SJCRH30 (cell line): ENCODE results near the gene SLC16A11. TPM values are rescaled to one million over a fixed set of nuclear protein-coding genes. Genes with fewer than 3 reads are reported as not detected.
A peak's percentile ranks its signal among the peaks of the same experiment; 100 is the strongest.
"Not testable (repeated sequence)": the region's sequence is repeated elsewhere in the genome, so short reads cannot be mapped to it uniquely, and the experiment has no call there.

Experiments used
- DNase-seq, 2 experiments: peaks; one replicate each; pipeline ENCODE4 v3.0.0-alpha.2; 2015 to 2020
- H3K27ac ChIP-seq: fragments of 250-450 bp; sonication (Bioruptor Pico); 2 replicates; pipeline ENCODE4 v1.5.1; 2020; ENCODE audit warnings: mild to moderate bottlenecking, moderate library complexity
- H3K27me3 ChIP-seq: fragments of 250-450 bp; sonication (Bioruptor Pico); 2 replicates; pipeline ENCODE4 v1.5.1; 2020; ENCODE audit warnings: mild to moderate bottlenecking, moderate library complexity
- H3K36me3 ChIP-seq: fragments of 250-450 bp; sonication (Bioruptor Pico); 2 replicates; pipeline ENCODE4 v1.5.1; 2020; ENCODE audit warnings: mild to moderate bottlenecking, moderate library complexity
- H3K4me1 ChIP-seq: fragments of 250-450 bp; sonication (Bioruptor Pico); 2 replicates; pipeline ENCODE4 v1.5.1; 2020; ENCODE audit warnings: mild to moderate bottlenecking, moderate library complexity
- H3K4me3 ChIP-seq: fragments of 250-450 bp; sonication (Bioruptor Pico); 2 replicates; pipeline ENCODE4 v1.5.1; 2020; ENCODE audit warnings: mild to moderate bottlenecking, moderate library complexity
- H3K9me3 ChIP-seq: fragments of 250-450 bp; sonication (Bioruptor Pico); replicated peaks from 2 replicates; pipeline ENCODE4 v1.5.1; 2020; ENCODE audit warnings: mild to moderate bottlenecking, moderate library complexity
- total RNA-seq: library from RNA; depleted of rRNA; stranded (reverse); fragments of >200 nt; shearing (Covaris generic); gene quantifications from 2 replicates; pipeline ENCODE4 v1.2.3, GENCODE V29; 2014; rRNA removed

Gene SLC16A11
- total RNA-seq: not detected in 2 replicates

- peak; percentile 36 to 47 for DNase-seq
- Histone ChIP-seq H3K27me3 (no peaks in the 10 kb centered on the region), H3K27ac (no peak within 1 kb of the TSS)
These were observed at the start of gene SLC16A11 for GRCh38 chr17:7043497-7044198. Gene SLC16A11 (minus strand): TSS chr17:7044092. CDS start chr17:7043513, 579 bp downstream.

GRCh38 chr17:7091311-7092005 lies 47.6 kb upstream of the SLC16A11 start:
- not testable (repeated sequence) for H3K4me1 ChIP-seq, H3K36me3 ChIP-seq, DNase-seq, H3K27me3 ChIP-seq, H3K4me3 ChIP-seq, H3K9me3 ChIP-seq, H3K27ac ChIP-seq

More at GRCh38 chr17:7043497-7044198, at the start of gene SLC16A11:
- H3K4me3 ChIP-seq: peak within 1 kb of the TSS; percentile 38
- H3K4me1 ChIP-seq: no peaks in the 10 kb centered on the region
- no peaks in the 10 kb centered on the region for H3K9me3 ChIP-seq
- no peaks in the 10 kb centered on the region for H3K36me3 ChIP-seq

DNA sequence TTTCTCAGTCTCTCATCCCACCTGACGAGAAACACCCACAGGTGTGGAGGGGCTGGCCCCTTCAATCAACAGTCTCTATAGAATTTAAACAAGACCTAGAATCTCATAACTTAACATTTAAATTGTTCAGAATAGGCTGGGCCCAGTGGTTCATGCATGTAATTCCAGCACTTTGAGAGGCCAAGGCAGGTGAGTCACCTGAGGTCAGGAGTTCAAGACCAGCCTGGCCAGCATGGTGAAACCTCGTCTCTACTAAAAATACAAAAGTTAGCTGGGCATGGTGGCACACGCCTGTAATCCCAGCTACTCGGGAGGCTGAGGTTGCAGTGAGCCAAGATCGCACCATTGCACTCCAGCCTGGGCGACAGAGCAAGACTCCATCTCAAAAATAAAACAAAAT lies 45.7 kb upstream of the SLC16A11 start:
- H3K9me3 ChIP-seq, DNase-seq, H3K4me3 ChIP-seq, H3K36me3 ChIP-seq, H3K27ac ChIP-seq, H3K4me1 ChIP-seq, H3K27me3 ChIP-seq: not testable (repeated sequence)

DNA sequence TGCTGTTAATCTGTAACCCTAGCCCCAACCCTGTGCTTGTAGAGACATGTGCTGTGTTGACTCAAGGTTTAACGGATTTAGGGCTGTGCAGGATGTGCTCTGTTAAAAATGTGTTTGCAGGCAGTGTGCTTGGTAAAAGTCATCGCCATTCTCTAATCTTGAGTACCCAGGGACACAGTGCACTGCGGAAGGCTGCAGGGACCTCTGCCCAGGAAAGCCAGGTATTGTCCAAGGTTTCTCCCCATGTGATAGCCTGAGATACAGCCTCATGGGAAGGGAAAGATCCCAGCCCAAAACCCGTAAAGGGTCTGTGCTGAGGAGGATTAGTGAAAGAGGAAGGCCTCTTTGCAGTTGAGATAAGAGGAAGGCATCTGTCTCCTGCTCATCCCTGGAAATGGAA lies 44.5 kb upstream of the SLC16A11 start:
- DNase-seq: peak; percentile 16 to 28

GRCh38 chr17:7084088-7084487 lies 40.2 kb upstream of the SLC16A11 start:
- Histone ChIP-seq H3K4me1 (no peaks in the 10 kb centered on the region), H3K27ac (no peak overlapping the region), H3K36me3 (no peaks in the 10 kb centered on the region), H3K9me3 (no peaks in the 10 kb centered on the region), H3K27me3 (no peaks in the 10 kb centered on the region), H3K4me3 (no peak overlapping the region)
- no peak for DNase-seq

More for the DNA sequence above, 44.5 kb upstream of the SLC16A11 start:
- not testable (repeated sequence) for H3K27ac ChIP-seq, H3K36me3 ChIP-seq, H3K27me3 ChIP-seq, H3K4me3 ChIP-seq, H3K4me1 ChIP-seq, H3K9me3 ChIP-seq

DNA sequence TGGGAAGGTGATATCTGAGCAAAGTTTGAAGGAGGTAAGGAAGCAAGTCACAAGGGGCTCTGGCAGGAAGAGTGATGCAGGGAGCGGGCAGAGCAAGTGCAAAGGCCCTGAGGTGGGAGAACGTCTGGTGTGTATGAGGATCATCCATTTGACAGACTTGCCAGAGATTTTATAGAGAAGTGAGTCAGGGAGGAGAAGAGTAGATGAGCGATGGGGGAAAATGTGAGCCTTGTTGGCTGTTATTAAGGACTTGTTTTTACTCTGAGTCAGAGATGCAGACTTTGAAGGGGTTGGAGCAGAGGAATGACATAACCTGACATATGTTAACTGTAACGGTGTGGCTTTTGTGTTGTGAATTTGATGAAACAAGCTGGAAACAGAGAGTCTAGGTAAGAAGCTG lies 39.7 kb upstream of the SLC16A11 start:
- Histone ChIP-seq H3K4me3 (no peak overlapping the region), H3K9me3 (no peaks in the 10 kb centered on the region), H3K27me3 (no peaks in the 10 kb centered on the region), H3K4me1 (no peaks in the 10 kb centered on the region), H3K36me3 (no peaks in the 10 kb centered on the region), H3K27ac (no peak overlapping the region)
- DNase-seq: no peak

- H3K36me3 ChIP-seq: no peaks in the 10 kb centered on the region
- DNase-seq: no peak
- no peak overlapping the region for H3K4me3 ChIP-seq
- H3K27ac ChIP-seq: no peak overlapping the region
- H3K4me1 ChIP-seq: no peaks in the 10 kb centered on the region
- no peaks in the 10 kb centered on the region for H3K27me3 ChIP-seq
- H3K9me3 ChIP-seq: no peaks in the 10 kb centered on the region
These were observed 37.6 kb upstream of the SLC16A11 start for GRCh38 chr17:7081341-7082062.

- DNase-seq: no peak
- H3K4me3 ChIP-seq: no peak overlapping the region
- H3K27me3 ChIP-seq: no peaks in the 10 kb centered on the region
- no peaks in the 10 kb centered on the region for H3K36me3 ChIP-seq
- no peaks in the 10 kb centered on the region for H3K4me1 ChIP-seq
- H3K27ac ChIP-seq: no peak overlapping the region
- H3K9me3 ChIP-seq: no peaks in the 10 kb centered on the region
These were observed 36.7 kb upstream of the SLC16A11 start for GRCh38 chr17:7080456-7081041.

GRCh38 chr17:7079581-7080455 lies 35.9 kb upstream of the SLC16A11 start, which contains the start of gene CLEC10A:
Gene CLEC10A (minus strand): TSS chr17:7080251. CDS start chr17:7078812, 1,439 bp downstream.
- H3K9me3 ChIP-seq: no peaks in the 10 kb centered on the region
- no peaks in the 10 kb centered on the region for H3K27me3 ChIP-seq
- H3K4me1 ChIP-seq: no peaks in the 10 kb centered on the region
- H3K27ac ChIP-seq: no peak within 1 kb of the TSS
- no peak within 1 kb of the TSS for H3K4me3 ChIP-seq
- no peak for DNase-seq
- H3K36me3 ChIP-seq: no peaks in the 10 kb centered on the region

GRCh38 chr17:7078711-7079110 lies 34.8 kb upstream of the SLC16A11 start:
- no peaks in the 10 kb centered on the region for H3K4me1 ChIP-seq
- DNase-seq: no peak
- no peak overlapping the region for H3K4me3 ChIP-seq
- no peak overlapping the region for H3K27ac ChIP-seq
- H3K9me3 ChIP-seq: no peaks in the 10 kb centered on the region
- no peaks in the 10 kb centered on the region for H3K27me3 ChIP-seq
- H3K36me3 ChIP-seq: no peaks in the 10 kb centered on the region

GRCh38 chr17:7077911-7078546 lies 34.1 kb upstream of the SLC16A11 start:
- Histone ChIP-seq H3K4me3 (no peak overlapping the region), H3K27me3 (no peaks in the 10 kb centered on the region), H3K36me3 (no peaks in the 10 kb centered on the region), H3K9me3 (no peaks in the 10 kb centered on the region), H3K4me1 (no peaks in the 10 kb centered on the region), H3K27ac (no peak overlapping the region)
- no peak for DNase-seq

- Histone ChIP-seq H3K27ac (no peak overlapping the region), H3K27me3 (no peaks in the 10 kb centered on the region), H3K9me3 (no peaks in the 10 kb centered on the region), H3K4me3 (no peak overlapping the region), H3K4me1 (no peaks in the 10 kb centered on the region), H3K36me3 (no peaks in the 10 kb centered on the region)
- no peak for DNase-seq
These were observed 31.0 kb upstream of the SLC16A11 start for GRCh38 chr17:7074931-7075330.

DNA sequence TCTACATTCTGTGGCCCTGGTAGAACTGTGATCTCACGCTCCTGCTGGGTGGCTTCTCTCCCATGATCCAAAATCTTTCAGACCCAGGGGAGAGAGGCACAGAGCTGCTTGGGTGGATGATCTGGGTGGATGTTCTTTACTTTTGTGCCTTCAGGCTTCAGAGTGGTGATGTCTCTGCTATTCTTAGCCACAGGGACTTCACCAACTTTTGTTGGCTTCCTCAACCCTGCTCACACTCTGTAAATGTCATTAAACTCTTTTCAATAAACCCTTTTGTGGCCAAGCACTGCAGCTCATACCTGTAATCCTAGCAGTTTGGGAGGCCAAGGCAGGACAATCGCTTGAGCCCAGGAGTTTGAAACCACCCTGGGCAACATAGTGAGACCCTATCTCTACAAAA lies 28.5 kb upstream of the SLC16A11 start:
- H3K9me3 ChIP-seq: no peaks in the 10 kb centered on the region
- H3K27me3 ChIP-seq: no peaks in the 10 kb centered on the region

DNA sequence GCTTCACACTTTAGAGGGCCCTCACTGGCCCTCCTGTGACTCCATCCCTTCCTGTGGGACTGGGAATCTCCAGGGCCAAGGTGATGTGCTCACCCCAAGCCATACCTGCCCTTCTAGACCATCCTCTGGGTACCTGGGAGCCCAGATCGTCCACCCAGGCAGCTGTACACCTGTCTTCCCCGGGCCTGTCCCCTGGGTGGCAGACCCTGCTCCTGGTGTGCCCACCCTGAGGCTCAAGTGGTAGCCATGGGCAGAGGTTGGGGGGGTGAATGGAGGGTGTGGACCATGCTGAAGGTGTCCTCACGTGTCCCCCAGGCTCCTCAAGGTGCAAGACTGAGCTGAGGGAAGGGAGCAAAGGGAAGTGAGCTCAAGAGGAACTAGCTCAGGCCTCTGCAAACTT lies 26.8 kb upstream of the SLC16A11 start:
- Histone ChIP-seq H3K27ac (no peak overlapping the region), H3K9me3 (no peaks in the 10 kb centered on the region), H3K27me3 (no peaks in the 10 kb centered on the region), H3K4me1 (no peaks in the 10 kb centered on the region), H3K4me3 (no peak overlapping the region), H3K36me3 (no peaks in the 10 kb centered on the region)
- DNase-seq: no peak

More for the DNA sequence above, 28.5 kb upstream of the SLC16A11 start:
- Histone ChIP-seq H3K4me1 (no peaks in the 10 kb centered on the region), H3K4me3 (no peak overlapping the region), H3K27ac (no peak overlapping the region), H3K36me3 (no peaks in the 10 kb centered on the region)
- no peak for DNase-seq
